T1000 (cell line): ENCODE measurements around the gene EEF1AKMT1.
"Not testable (repeated sequence)": the region's sequence is repeated elsewhere in the genome, so short reads cannot be mapped to it uniquely, and the experiment has no call there.

ENCODE experiments used
- DNase-seq: peaks from one replicate; lab custom pipeline; 2025; ENCODE audit warnings: mixed read lengths; lab: John Stamatoyannopoulos, UW

EEF1AKMT1 gene

DNA sequence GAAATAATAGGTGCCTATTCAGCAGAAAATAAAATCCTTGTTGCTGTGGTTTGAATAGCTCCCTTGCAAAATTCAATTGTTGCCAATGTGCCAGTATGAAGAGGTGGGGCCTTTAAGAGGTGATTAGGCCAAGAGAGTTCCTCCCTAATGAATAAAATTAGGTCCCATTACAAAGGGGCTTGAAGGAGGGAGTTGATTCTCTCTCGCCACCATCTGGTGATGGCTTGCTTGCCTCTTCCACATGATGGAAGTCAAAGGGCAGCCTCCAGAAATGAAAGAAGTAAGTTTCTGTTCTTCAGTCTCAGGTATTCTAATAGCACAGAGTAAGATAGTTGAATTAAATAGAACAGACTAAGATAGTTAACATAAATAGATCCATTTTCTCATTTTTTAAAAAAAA, 3.0 kb upstream of the EEF1AKMT1 start:
- no peak for DNase-seq

GRCh38 chr13:20775961-20776360, 2.2 kb upstream of the EEF1AKMT1 start:
- DNase-seq = no peak

DNA sequence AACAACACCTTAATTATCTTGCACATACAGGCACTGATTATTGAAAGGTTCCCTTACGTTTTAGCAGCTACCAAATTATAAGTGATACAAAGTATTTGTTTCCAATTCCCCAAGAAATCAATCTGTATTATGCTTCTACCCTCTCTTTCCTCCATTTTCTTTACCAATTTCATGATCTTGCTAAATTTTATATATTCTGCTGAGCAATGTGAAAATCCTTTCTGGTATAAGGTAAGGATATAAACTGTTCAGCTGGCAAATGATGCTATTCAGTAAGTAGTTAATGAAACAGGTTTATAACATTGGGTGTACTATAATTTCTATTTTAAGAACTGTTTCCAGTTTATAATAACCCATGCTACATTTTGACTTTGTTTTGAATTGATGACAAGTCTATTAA, 985 bp upstream of the EEF1AKMT1 start:
- no peak for DNase-seq

- DNase-seq = no peak
Measured at GRCh38 chr13:20772401-20773131, 1.2 kb downstream of the EEF1AKMT1 start.

DNA sequence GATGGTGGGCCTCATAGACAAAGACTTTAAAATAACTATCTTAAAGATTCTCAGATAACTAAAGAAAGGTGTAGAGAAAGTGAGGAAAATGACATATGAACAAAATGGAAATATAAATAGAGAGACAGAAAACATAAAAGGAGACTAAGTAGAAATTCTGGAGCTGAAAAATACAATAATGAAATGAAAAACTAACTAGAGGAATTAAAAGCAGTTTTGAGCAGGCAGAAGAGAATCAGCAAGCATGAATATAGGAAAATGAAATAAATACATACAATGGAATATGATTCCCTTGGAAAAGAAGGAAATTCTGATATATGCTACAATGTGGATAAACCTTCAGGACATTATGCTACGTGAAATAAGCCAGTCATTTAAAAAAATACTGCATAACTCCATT, 3.9 kb downstream of the EEF1AKMT1 start:
- DNase-seq = no peak

DNA sequence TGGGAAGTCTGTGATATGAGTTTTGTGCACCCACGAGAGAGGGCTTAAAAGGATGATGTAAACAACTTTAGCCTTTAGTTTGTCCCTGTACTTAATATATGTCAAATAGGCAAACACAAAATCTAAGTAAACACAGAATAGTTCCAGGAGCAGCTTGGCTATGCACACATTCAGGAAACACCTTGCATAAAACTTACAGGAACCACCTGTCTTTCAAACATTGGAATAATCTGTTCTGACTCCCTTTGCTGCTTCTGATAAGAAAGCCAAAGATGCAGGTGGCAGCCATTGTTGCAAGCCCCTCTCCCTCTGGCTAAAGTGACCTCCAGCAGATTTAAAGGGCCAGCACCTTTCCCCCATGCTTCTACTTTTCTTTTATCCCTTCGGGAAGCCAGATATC, 4.7 kb downstream of the EEF1AKMT1 start:
- no peak for DNase-seq

DNA sequence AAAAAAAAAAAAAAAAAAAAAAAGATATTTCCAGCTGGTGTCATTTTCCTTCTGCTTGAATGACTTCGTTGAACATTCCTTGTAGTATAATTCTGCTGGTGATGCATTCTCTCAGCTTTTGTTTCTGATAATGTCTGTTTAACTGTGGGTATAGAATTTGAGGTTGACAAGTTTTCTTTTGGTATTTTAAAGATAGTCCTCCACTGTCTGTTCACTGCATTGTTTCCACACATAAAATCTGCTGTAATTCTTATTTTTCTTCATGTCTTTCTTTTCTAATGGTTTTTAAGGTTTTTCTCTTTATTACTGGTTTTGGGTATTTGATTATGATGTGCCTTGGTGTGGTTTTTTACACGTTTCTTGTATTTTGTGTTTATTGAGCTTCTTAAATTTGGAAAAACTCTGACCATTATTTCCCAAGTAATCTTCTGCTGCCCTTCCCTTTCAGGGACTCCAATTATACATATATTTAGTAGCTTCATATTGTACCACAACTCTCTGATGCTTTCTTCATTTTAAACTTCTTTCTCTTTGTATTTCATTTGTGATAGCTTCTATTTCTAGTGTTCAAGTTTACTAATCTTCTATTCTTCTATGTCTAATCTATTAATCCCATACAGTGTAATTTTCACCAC, 6.3 kb downstream of the EEF1AKMT1 start:
- no peak for DNase-seq

DNA sequence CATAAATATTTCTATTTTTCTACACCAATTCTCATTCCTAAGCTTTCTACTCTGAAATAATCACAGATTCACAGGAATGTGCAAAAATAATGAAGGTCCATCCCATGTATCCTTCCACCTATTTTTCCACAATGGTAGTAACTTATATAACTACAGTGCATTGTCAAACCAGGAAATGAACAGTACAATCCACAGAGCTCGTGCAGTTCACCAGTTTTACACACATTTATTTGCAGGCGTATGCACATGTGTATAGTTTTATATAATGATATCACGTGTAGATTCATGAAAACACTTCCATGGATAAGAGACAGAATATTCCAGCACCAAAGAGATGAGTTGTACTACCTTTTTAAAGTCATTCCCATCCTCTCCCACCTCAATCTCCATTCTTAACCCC, 12.9 kb downstream of the EEF1AKMT1 start:
- no peak for DNase-seq

DNA sequence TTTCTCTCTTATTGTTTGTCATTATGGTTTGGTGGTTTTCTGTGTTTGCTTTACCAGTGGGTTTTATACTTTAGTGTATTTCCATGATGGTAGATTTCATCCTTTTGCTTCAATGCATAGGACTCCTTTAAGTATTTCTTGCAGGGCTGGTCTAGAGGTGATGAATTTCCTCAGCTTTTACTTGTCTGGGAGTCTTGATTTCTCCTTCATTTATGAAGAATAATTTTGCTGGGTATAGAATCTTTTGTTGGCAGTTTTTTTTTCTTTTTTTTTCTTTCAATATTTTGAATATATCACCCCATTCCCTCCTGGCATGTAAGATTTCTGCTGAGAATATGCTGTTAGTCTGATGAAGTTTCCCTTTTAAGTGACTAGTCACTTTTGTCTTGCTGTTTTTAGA, 19.8 kb downstream of the EEF1AKMT1 start:
- no peak for DNase-seq

DNA sequence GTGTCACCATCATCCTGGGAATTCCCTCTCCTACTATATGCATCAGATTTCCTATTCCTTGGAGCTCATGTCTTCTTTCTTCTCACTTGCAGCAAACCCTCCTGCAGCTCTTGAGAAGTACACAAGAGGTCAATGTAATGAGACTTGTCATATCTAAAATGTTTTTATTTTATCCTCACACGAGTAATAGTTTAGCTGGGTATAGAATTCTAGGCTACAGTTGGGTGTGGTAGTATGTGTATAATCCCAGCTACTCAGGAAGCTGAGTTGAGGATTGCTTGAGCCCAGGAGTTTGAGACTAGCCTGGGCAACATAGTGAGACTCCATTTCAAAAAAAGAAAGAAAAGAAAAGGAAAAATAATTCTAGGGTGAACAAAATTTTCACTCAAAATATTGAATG, 24.4 kb downstream of the EEF1AKMT1 start:
- no peak for DNase-seq

DNA sequence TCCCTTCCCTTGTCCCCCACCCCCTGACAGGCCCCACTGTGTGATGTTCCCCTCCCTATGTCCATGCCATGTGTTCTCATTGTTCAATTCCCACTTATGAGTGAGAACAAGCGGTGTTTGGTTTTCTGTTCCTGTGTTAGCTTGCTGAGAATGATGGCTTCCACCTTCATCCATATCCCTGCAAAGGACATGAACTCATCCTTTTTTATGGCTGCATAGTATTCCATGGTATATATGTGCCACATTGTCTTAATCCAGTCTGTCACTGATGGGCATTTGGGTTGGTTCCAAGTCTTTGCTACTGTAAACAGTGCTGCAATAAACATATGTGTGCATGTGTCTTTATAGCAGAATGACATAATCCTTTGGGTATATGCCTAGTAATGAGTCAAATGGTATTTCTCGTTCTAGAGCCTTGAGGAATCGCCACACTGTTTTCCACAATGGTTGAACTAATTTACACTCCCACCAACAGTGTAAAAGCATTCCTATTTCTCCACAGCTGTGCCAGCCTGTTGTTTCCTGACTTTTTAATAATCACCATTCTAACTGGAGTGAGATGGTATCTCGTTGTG, 29.8 kb downstream of the EEF1AKMT1 start:
- DNase-seq = not testable (repeated sequence)

DNA sequence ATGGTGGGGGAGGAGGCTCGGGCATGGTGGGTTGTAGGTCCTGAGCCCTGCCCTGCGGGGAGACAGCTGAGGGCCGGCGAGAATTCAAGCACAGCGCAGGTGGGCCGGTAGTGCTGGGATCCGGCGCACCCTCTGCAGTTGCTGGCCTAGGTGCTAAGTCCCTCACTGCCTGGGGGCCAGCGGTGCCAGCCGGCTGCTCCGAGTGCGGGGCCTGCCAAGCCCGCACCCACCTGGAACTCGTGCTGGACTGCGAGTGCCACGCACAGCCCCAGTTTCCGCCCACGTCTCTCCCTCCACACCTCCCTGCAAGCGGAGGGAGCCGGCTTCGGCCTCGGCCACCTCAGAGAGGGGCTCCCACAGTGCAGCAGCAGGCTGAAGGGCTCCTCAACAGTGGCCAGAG, 33.7 kb downstream of the EEF1AKMT1 start:
- DNase-seq = no peak

DNA sequence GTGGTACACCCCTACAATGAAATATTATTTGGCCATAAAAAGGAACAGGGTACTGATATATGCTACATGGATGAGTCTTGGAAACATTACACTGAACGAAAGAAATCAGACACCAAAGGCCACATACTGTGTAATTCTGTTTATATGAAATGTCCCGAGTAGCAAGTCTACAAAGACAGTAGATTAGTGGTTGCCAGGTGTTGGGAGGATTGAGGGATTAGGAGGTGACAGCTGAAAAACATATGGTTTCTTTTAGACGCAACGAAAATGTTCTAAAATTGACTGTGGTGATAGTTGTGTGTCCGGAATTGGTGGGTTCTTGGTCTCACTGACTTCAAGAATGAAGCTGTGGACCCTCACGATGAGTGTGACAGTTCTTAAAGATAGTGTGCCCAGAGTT, 35.1 kb downstream of the EEF1AKMT1 start:
- no peak for DNase-seq

- no peak for DNase-seq
Measured at GRCh38 chr13:20729633-20730585, 43.9 kb downstream of the EEF1AKMT1 start.

- DNase-seq = no peak
Measured at GRCh38 chr13:20728579-20729311, 45.0 kb downstream of the EEF1AKMT1 start.

GRCh38 chr13:20727856-20728255, 45.9 kb downstream of the EEF1AKMT1 start:
- DNase-seq = no peak

- DNase-seq = no peak
Measured at GRCh38 chr13:20721454-20722357, 52.1 kb downstream of the EEF1AKMT1 start.

GRCh38 chr13:20721058-20721453, 52.7 kb downstream of the EEF1AKMT1 start:
- DNase-seq = no peak

GRCh38 chr13:20720499-20720898, 53.3 kb downstream of the EEF1AKMT1 start:
- DNase-seq = no peak

- DNase-seq = no peak
Measured at GRCh38 chr13:20719783-20720182, 54.0 kb downstream of the EEF1AKMT1 start.
